GM21447 (cell line): Measurements from ENCODE around the gene MGAT1.
"Not testable (repeated sequence)": the region's sequence is repeated elsewhere in the genome, so short reads cannot be mapped to it uniquely, and the experiment has no call there.

Experiments used
- ATAC-seq: cut with Tn5 transposase; IDR thresholded peaks from one replicate; pipeline ENCODE4 v1.9.1; 2021; ENCODE audit not compliant: unreplicated experiment

Gene MGAT1

GRCh38 chr5:180802325-180803180 is at the start of gene MGAT1:
Gene MGAT1, minus strand, starts transcription at chr5:180802806. Its CDS starts 9,835 bp downstream, at chr5:180792971.
- peak; percentile 23 for ATAC-seq

GRCh38 chr5:180850434-180851078 is 48.0 kb upstream of the MGAT1 start:
- no peak for ATAC-seq

- ATAC-seq: no peak
Measured at GRCh38 chr5:180849827-180850226, 47.2 kb upstream of the MGAT1 start.

GRCh38 chr5:180848878-180849277 is 46.3 kb upstream of the MGAT1 start:
- ATAC-seq: no peak

GRCh38 chr5:180848265-180848664 is 45.7 kb upstream of the MGAT1 start:
- no peak for ATAC-seq

- no peak for ATAC-seq
Measured at GRCh38 chr5:180847026-180847425, 44.4 kb upstream of the MGAT1 start.

GRCh38 chr5:180844858-180845257 is 42.3 kb upstream of the MGAT1 start:
- ATAC-seq: no peak

GRCh38 chr5:180844432-180844831 is 41.8 kb upstream of the MGAT1 start:
- ATAC-seq: no peak

GRCh38 chr5:180839935-180840334 is 37.3 kb upstream of the MGAT1 start:
- ATAC-seq: no peak

GRCh38 chr5:180839227-180839626 is 36.6 kb upstream of the MGAT1 start:
- ATAC-seq: no peak

- ATAC-seq: no peak
Measured at GRCh38 chr5:180837478-180837877, 34.9 kb upstream of the MGAT1 start.

GRCh38 chr5:180832638-180833068 is 30.0 kb upstream of the MGAT1 start:
- ATAC-seq: peak; percentile 55

GRCh38 chr5:180831139-180832093 is 28.8 kb upstream of the MGAT1 start:
- peak; percentile 71 for ATAC-seq

GRCh38 chr5:180830253-180831138 is 27.9 kb upstream of the MGAT1 start:
- peak; percentile 39 for ATAC-seq

- no peak for ATAC-seq
Measured at GRCh38 chr5:180829726-180830125, 27.1 kb upstream of the MGAT1 start.

- ATAC-seq: not testable (repeated sequence)
Measured at GRCh38 chr5:180828756-180829531, 26.3 kb upstream of the MGAT1 start.

GRCh38 chr5:180827374-180827773 is 24.8 kb upstream of the MGAT1 start:
- ATAC-seq: not testable (repeated sequence)

GRCh38 chr5:180825768-180826525 is 23.3 kb upstream of the MGAT1 start:
- no peak for ATAC-seq
